NT2/D1 (cell line): ENCODE results near the gene FAM13A.
"Not testable (repeated sequence)": the region's sequence is repeated elsewhere in the genome, so short reads cannot be mapped to it uniquely, and the experiment has no call there.

ENCODE experiments used
- DNase-seq: peaks from one replicate; pipeline ENCODE4 v3.0.0-alpha.2; 2011; ENCODE audit warnings: low read depth, low spot score
- H3K27me3 ChIP-seq: 2 replicates; pipeline ENCODE4 v1.6.0; 2011; ENCODE audit warnings: mild to moderate bottlenecking; ENCODE audit not compliant: insufficient read length, insufficient read depth
- H3K36me3 ChIP-seq: 2 replicates; pipeline ENCODE4 v1.6.1; 2011; ENCODE audit warnings: mild to moderate bottlenecking, low read length, mixed read lengths; ENCODE audit not compliant: insufficient read depth, insufficient read length
- H3K4me1 ChIP-seq: 2 replicates; pipeline ENCODE4 v1.5.1; 2011; ENCODE audit not compliant: insufficient read depth, insufficient read length
- H3K4me3 ChIP-seq: 2 replicates; pipeline ENCODE4 v1.5.1; 2011; ENCODE audit warnings: low read depth; ENCODE audit not compliant: insufficient read length
- H3K9ac ChIP-seq: 2 replicates; pipeline ENCODE4 v1.6.0; 2011; ENCODE audit warnings: low read depth; ENCODE audit not compliant: insufficient read length
- H3K9me3 ChIP-seq: 2 replicates; pipeline ENCODE4 v1.5.1; 2011; ENCODE audit warnings: mild to moderate bottlenecking, low read length; ENCODE audit not compliant: insufficient read depth
- SUZ12 ChIP-seq: IDR thresholded peaks from 2 replicates; pipeline ENCODE4 v1.6.1; 2011; ENCODE audit not compliant: insufficient read length, insufficient read depth; ENCODE audit errors: extremely low read depth
- YY1 ChIP-seq: IDR thresholded peaks from 2 replicates; pipeline ENCODE4 v1.6.1; 2011; ENCODE audit not compliant: insufficient read length, insufficient read depth
- ZNF274 ChIP-seq: IDR thresholded peaks from 2 replicates; pipeline ENCODE4 v1.6.1; 2011; ENCODE audit warnings: mild to moderate bottlenecking, low read depth, low read length

FAM13A gene

DNA sequence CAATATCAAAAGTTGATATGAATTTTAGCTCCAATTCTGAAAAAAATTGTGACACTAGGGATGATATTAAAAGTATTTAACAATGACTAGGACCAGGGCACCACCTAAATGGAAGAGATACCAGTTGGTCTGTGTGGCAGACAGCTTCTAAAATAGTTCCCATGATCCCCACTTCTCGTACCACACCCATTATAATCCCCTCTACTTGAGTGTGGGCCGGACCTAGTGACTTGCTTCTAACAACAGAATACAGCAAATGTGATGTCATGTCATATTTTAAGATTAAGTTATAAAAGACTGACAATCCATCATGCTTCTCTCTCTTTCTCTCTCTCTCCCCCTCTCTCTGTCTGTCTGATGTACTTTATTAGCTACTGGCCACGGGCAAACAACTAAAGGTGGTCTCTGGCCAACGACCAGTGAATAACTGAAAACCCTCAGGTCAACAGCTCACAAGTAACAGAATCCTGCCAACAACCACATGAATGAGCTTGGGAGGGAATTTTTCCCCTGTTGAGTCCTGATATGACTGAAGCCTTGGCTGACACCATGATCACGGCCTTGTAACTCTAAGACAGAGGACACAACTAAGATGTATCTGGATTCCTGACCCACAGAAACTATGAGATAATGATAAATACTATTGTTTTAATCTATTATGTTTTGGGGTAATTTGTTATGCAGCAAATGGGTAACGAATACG lies 34.4 kb downstream of the FAM13A start:
- TF ChIP-seq ZNF274 (no peak), YY1 (no peak), SUZ12 (no peak)
- no peak overlapping the region for H3K4me3 ChIP-seq
- no peaks in the 10 kb centered on the region for H3K4me1 ChIP-seq
- no peak for DNase-seq
- no peaks in the 10 kb centered on the region for H3K27me3 ChIP-seq
- H3K36me3 ChIP-seq, result peaks cover 24% of the 10 kb centered on the region
- H3K9me3 ChIP-seq, result no peaks in the 10 kb centered on the region
- H3K9ac ChIP-seq, result no peak overlapping the region

DNA sequence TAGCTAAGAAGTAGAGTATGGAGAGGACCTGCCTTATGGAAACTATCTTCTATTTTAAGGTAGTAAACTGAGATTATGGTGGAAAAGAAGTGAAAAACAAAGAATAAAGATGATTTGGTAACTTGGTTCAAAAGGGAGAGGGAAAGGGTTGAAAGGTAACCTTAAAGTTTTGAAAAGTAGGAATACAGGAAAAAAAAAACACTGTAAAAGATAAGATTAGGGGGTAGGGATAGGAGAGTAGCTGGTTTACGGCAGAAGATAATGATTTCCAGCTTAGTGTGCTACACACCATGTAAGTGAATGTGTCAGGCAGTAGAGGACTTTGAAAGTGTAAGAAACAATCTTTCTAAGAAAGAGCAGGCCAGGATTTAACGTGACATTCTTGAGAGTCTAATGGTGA lies 35.3 kb downstream of the FAM13A start:
- peaks cover 27% of the 10 kb centered on the region for H3K36me3 ChIP-seq
- no peak for TF ChIP-seq YY1
- H3K4me1 ChIP-seq, result no peaks in the 10 kb centered on the region
- DNase-seq, result no peak
- no peak overlapping the region for H3K9ac ChIP-seq
- H3K4me3 ChIP-seq, result no peak overlapping the region
- no peaks in the 10 kb centered on the region for H3K9me3 ChIP-seq
- no peaks in the 10 kb centered on the region for H3K27me3 ChIP-seq

DNA sequence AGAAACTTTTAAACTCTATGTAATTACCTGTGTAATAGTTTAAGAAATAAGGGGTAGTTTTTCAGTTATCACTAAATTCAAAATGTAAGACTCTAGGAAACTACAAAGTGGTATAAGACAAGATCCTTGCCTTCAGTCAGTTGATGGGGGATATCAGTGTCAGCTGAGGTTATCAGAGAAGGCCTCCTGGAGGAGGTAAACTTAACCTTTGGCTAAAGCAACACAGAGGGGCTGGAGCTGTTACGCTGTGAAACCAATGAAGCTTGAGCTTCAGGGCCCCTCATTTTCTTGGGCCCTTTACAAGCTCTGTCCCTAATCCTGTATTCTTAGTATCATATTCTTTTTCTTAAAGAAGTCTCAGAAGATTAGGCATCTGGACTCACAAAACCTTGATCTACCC lies 35.9 kb downstream of the FAM13A start:
- Histone ChIP-seq H3K4me3 (no peak overlapping the region), H3K9me3 (peaks cover under 1% of the 10 kb centered on the region; the same call in 1 of the 2 replicates), H3K4me1 (no peaks in the 10 kb centered on the region)

DNA sequence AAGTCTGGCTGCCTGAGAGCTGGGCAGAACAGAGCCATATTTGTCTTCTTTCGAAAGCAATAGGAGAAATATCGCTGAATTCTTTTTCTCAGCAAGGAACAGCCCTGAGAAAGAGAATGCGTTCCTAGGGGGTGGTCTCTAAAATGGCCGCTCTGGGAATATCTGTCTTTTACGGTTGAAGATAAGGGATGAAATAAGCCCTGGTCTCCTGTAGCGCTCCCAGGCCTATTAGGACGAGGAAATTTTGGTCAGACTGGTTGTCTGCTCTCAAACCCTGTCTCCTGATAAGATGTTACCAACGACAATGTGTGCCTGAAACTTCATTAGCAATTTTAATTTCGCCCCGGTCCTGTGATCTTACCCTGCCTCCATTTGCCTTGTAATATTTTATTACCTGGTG lies 42.1 kb downstream of the FAM13A start:
- not testable (repeated sequence) for H3K9ac ChIP-seq, DNase-seq, H3K4me1 ChIP-seq, H3K27me3 ChIP-seq, H3K4me3 ChIP-seq
- H3K9me3 ChIP-seq, result peaks cover 14% of the 10 kb centered on the region
- peaks cover 34% of the 10 kb centered on the region for H3K36me3 ChIP-seq

More for the DNA sequence above, 35.9 kb downstream of the FAM13A start:
- no peak for TF ChIP-seq ZNF274
- H3K36me3 ChIP-seq, result peaks cover 29% of the 10 kb centered on the region
- H3K27me3 ChIP-seq, result no peaks in the 10 kb centered on the region
- DNase-seq, result no peak
- H3K9ac ChIP-seq, result no peak overlapping the region

DNA sequence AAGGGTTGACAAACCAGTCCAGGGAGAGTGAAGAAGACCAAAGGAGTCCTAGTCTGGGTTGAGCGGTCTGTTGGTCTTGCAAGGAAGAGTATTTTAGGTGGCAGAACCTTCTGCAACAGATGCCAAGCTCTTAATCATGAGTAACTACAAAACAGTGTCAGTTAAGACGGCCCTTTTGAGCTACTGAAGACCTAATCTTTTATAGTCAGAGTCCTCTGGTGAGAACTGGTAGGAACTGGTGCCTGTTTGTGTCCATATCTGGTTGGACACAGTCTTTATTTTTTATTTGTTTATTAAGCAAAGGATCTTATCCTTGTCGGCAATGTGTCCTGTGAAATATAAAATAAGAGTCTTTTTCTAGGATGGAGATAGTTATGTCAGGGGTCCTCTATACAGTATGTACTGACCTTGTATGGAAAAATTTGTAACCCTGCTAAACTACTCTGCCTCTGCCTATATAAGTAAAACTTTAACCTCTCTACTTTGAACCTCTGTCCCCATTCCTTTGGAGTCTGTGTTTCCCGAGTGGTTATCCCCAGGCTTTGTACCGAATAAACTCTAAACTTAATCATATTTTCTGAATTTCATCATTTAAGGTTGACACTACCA lies 47.1 kb downstream of the FAM13A start:
- Histone ChIP-seq H3K4me3 (no peak overlapping the region), H3K9ac (no peak overlapping the region), H3K9me3 (peaks cover 1% of the 10 kb centered on the region; the same call in 1 of the 2 replicates), H3K36me3 (peaks cover 28% of the 10 kb centered on the region), H3K27me3 (no peaks in the 10 kb centered on the region), H3K4me1 (no peaks in the 10 kb centered on the region)
- DNase-seq, result no peak
- no peak for TF ChIP-seq ZNF274
- no peak for TF ChIP-seq SUZ12
- TF ChIP-seq YY1, result no peak

DNA sequence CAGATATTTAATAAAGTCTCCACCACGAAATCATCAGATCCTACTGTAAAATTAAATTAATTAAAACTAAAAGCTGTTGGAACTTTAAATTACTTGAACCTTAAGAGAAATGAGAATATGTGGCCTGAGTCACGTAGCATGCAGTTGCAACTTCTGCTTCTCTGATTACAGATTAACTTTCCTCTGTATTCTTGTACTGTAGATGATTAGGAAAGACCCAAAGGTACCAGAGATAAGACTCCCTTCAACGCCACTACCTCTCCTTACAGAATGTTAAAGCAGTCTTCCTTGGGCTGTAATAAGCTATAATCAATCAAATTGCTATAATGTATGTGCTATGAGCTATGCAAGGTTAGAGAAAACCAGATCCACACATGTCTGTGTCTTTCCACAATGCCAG lies 47.9 kb downstream of the FAM13A start:
- Histone ChIP-seq H3K27me3 (no peaks in the 10 kb centered on the region), H3K4me3 (no peak overlapping the region), H3K4me1 (no peaks in the 10 kb centered on the region), H3K36me3 (peaks cover 28% of the 10 kb centered on the region), H3K9ac (no peak overlapping the region), H3K9me3 (no peaks in the 10 kb centered on the region)
- TF ChIP-seq YY1 (no peak), SUZ12 (no peak), ZNF274 (no peak)
- DNase-seq, result no peak

DNA sequence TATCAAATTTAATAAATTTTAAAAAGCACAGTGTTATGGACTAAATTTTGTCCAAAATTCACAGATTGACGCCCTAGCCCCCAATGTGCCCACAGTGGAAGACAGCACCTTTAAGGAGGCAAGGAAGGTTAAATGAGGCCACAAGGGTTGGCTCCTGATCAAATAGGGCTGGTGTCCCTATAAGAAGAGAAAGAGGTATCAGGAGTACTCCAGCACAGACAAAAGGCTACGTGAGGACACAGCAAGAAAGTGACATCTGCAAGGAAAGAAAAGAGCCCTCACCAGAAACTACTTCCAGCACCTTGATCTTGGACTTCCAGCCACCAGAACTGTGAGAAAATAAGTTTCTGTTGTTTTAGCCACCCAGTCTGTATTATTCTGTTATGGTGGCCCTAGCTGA lies 48.8 kb downstream of the FAM13A start:
- no peaks in the 10 kb centered on the region for H3K9me3 ChIP-seq
- DNase-seq, result no peak
- no peaks in the 10 kb centered on the region for H3K4me1 ChIP-seq
- TF ChIP-seq YY1 (no peak), SUZ12 (no peak), ZNF274 (no peak)
- no peaks in the 10 kb centered on the region for H3K27me3 ChIP-seq
- peaks cover 22% of the 10 kb centered on the region for H3K36me3 ChIP-seq
- H3K4me3 ChIP-seq, result no peak overlapping the region
- H3K9ac ChIP-seq, result no peak overlapping the region
